Right kidney (tissue), 9 donors: ENCODE data around the gene CRLF3.
"Not testable (repeated sequence)": the region's sequence is repeated elsewhere in the genome, so short reads cannot be mapped to it uniquely, and the experiment has no call there.

Experiments
- DNase-seq: peaks from one replicate; pipeline ENCODE4 v3.0.0-alpha.2; 2016
- long read RNA-seq, 8 donors: transcript quantifications; one replicate each; lab custom pipeline, GENCODE V29; 2026

Gene CRLF3
- long read RNA-seq, donor 1, partial matches to known transcripts, result 6 of 12 reads
- long read RNA-seq, donor 1, other reads (novel, unspliced or antisense), result 5 of 12 reads
- long read RNA-seq, donor 2, result 0 reads
- long read RNA-seq, donor 3, partial matches to known transcripts, result 7 of 7 reads
- long read RNA-seq, donor 3, other reads (novel, unspliced or antisense), result 0 of 7 reads
- long read RNA-seq, donor 4, partial matches to known transcripts, result 0 of 2 reads
- long read RNA-seq, donor 4, other reads (novel, unspliced or antisense), result 0 of 2 reads
- long read RNA-seq, donor 5, partial matches to known transcripts, result 10 of 14 reads
- long read RNA-seq, donor 5, other reads (novel, unspliced or antisense), result 0 of 14 reads
- long read RNA-seq, donor 6, result 0 reads
- long read RNA-seq, donor 7, result 0 reads
- long read RNA-seq, donor 8, partial matches to known transcripts, result 7 of 9 reads
- long read RNA-seq, donor 8, other reads (novel, unspliced or antisense), result 0 of 9 reads

- peak; percentile 84 for DNase-seq
Measured at GRCh38 chr17:30824356-30825145, at the start of gene CRLF3. CRLF3 (minus strand) TSS chr17:30824692; CDS start chr17:30824651, 41 bp downstream.

GRCh38 chr17:30869005-30869404 lies 44.5 kb upstream of the CRLF3 start:
- no peak for DNase-seq

DNA sequence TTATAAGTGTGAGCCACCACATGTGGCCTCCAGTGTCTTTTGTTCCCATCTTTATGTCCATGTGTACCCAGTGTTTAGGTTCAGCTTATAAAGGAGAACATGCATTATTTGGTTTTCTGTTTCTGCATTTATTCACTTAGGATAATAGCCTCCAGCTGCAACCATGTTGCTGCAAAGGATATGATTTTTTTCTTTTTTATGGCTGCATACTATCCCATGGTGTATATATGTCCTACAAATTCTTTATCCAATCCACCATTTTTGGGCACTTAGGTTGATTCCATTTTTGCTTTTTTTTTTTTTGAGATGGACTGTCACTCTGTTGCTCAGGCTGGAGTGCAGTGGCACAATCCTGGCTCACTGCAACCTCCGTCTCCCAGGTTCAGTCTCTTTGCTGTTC lies 40.1 kb upstream of the CRLF3 start:
- no peak for DNase-seq

DNA sequence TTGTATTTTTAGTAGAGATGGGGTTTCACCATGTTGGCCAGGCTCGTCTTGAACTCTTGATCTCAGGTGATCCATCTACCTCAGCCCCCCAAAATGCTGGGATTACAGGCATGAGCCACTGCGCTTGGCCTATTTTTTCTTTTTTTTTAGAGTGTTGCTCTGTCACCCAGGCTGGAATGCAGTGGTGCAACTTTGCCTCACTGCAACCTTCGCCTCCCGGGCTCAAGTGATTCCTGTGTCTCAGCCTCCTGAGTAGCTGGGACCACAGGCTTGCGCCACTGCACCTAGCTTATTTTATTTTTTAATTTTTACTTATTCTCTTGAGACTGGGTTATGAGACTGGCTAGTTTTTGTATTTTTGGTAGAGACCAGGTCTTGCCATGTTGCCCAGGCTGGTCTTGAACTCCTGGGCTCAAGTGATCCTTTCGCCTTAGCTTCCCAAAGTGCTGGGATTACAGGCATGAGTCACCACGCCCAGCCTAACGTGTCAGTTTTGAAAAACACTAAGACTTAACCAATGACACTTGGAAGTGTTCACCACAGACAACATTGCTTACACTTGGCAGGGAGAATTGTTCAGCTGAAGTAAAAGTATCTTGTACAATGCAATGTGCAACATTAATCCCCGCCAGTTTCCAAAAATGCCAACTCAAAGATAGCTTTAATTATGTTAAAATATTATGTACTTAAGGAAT lies 34.2 kb upstream of the CRLF3 start:
- DNase-seq, result no peak

DNA sequence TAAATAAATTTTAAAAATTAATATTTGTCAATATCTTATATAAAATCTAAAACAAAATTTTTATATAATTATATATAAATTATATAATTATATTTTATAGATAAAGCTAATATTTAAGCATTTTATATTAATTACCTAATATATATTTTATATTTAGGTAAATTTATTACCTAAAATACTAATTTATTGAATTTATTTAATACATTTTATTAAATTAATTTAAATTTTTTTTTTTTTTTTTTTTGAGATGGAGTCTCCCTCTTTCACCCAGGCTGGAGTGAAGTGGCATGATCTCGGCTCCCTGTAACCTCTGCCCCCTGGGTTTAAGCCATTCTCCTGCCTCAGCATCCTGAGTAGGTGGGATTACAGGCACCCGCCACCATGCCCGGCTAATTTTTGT lies 29.7 kb upstream of the CRLF3 start:
- no peak for DNase-seq

DNA sequence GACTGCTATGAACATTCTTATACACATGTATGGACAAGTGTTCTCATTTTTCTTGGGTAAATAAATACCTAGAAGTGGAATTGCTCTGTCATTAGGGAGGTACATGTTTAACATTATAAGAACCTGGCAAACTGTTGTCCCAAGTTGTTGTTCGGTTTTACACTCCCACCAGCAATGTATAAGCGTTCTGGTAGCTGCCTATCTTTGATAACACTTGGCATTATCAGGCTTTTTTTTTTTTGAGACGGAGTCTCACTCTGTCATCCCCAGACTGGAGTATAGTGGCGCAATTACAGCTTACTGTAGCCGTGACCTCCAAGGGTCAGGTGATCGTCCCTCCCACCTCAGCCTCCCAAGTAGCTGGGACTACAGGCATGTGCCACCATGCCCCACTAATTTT lies 23.5 kb upstream of the CRLF3 start:
- DNase-seq, result no peak

DNA sequence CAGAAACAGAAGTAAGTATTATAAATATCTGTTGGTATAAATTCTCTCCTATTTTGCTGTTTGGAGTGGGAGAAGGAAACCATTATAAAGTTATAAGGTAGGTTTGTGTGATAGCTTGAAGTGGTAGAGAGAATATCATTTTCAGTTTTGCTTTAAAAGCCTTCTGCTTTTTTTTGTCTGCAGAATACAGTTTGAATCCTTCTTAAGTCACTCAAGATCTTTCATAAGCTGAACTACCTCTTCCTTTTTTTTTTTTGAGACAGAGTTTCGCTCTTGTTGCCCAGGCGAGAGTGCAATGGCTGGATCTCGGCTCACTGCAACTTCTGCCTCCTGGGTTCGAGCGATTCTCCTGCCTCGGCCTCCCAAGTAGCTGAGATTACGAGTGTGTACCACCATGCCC lies 16.3 kb upstream of the CRLF3 start:
- no peak for DNase-seq

- no peak for DNase-seq
Measured at GRCh38 chr17:30838202-30838807, 13.8 kb upstream of the CRLF3 start.

DNA sequence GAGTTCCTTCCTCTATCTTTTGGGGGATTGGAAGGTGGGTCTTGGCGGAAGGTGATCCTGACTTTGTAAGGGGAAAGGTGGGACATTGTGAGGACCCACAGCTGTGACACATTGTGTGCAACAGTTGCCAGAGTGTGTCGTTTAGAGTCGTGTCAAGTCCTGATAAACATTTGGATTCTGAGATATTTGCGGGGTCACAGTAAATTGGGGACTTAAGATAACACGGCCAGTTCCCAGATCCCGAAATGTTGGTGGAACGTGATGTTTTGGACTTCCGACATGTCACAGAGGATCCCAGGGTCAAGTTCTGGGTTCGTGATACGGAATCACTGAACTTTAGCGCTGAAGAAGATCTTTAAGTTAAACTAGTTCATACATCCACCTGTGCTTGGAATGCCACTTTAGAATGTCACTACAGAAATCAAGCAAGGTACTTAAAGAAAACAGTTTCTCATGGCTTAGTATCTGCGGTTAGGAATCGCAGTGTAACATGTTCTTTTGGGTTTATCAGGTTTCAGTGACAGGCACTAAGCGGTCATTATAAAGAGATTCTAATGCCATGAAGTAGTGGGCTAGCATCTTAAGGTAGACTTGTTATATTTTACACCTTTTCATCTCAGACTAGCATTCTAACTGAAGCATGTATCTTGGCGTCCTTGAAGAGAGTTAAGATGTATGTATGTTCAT lies 8.1 kb upstream of the CRLF3 start:
- no peak for DNase-seq

DNA sequence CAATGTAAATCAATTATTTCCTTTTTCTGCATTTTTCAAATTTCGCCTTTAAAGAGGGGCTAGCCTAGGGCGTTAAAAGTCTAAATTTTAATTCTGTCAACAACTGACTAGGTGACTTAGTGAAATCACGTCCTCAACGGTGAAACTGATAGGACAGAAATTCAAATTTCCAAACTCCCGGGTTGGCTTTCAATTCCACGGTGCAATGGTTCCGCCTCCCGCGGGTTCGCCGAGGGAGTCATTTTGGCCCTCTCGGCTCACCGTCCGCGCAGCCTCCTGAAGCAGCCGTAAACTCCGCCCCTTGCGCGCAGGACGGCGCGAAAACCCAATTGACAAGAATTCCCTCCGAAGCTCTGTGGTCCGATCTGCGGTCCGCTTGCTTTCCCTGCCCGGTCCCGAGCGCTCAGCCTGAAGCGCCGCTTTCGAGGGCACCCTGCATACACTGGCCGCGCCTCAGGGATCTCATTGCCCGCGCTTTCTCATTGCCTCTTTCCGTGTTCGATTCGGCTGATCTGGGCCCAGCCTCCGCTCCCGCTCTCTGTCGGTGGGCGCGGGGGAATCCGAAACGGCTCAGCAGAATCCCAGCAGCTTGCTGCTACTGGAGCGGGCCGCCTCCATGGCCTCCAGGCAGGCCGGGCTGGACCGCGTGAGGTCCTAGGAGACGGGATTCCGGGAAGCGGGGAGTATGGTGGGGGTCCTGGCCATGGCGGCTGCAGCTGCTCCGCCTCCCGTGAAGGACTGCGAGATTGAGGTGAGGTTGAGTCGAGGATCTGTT lies 7.4 kb upstream of the CRLF3 start, which contains the start of gene ATAD5:
ATAD5 (plus strand) TSS at position 304 of the 775 bp plus-strand sequence; CDS start at position 686, 382 bp downstream.
- peak; percentile 84 for DNase-seq

DNA sequence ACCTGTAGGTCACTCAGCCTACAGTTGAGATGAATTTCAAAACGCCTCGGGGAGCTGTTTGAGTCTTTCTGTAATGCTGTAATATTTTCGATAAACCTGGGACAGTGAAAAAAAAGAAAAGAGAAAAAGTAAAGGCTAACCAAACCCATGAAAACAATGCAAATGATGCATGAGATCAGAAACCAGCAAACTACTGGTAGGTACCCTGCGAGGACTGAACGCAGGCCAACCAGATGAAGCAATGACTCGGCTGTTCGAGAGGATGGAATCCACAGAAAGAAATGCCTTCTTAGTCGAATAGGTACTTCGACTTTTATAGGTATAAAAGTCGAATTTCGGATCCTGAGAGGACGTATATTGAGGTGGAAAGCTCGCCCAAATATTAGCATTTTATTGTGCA lies 6.8 kb upstream of the CRLF3 start:
- no peak for DNase-seq

- no peak for DNase-seq
Measured at GRCh38 chr17:30829022-30829421, 4.5 kb upstream of the CRLF3 start.

- no peak for DNase-seq
Measured at GRCh38 chr17:30827082-30827481, 2.6 kb upstream of the CRLF3 start.

GRCh38 chr17:30824002-30824355 lies 513 bp downstream of the CRLF3 start:
- DNase-seq, result no peak

DNA sequence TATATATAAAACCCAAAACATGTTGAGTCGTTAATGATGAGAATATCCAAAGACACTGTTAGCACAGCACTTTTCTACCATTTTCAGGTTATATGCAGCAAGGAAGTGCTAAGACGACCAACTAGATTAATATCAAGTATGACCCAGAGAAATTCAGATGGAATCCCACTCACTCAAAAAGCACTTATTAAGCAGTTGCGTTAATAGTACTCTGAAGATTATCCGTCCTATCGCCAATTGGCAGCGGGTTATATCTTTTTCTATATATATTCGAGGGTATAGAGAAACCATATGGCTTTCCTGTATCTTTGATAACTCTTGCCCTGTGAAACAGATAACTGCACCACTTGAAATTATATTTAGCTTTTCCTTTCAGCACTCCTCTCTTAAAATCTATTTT lies 1.1 kb downstream of the CRLF3 start:
- no peak for DNase-seq

- not testable (repeated sequence) for DNase-seq
Measured at GRCh38 chr17:30822919-30823318, 1.6 kb downstream of the CRLF3 start.

- DNase-seq, result no peak
Measured at GRCh38 chr17:30821871-30822723, 2.4 kb downstream of the CRLF3 start.

GRCh38 chr17:30819971-30820705 lies 4.4 kb downstream of the CRLF3 start:
- no peak for DNase-seq

DNA sequence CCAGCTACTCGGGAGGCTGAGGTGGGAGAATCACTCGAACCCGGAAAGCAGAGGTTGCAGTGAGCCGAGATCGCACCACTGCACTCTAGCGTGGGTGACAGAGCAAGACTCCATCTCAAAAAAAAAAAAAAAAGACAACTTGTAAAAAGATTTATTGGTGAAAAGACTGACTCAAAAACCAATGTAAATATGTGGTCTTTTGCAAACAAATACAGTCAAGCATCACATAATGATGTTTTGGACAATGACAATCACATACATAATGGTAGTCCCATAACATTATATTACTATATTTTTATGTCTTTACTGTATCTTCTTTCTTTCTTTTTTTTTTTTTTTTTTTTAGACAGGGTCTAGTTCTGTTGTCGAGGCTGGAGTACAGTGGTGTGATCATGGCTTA lies 8.3 kb downstream of the CRLF3 start:
- DNase-seq, result no peak
